A673 (cell line): Measurements from ENCODE around the gene BTNL2. TPM values are rescaled to one million over a fixed set of nuclear protein-coding genes. Genes with fewer than 3 reads are reported as not detected.

ENCODE experiments used
- BruUV-seq: library from RNA; stranded (reverse); fragments of 400-500 nt; replicated peaks from 2 replicates; lab custom pipeline; 2021; lab: Mats Ljungman, UMichigan
- CTCF ChIA-PET: fragments of 300-600 bp; sonication (Branson Sonifier 250); formaldehyde crosslinking; loops from one replicate; lab custom pipeline; 2022; ENCODE audit warnings: antibody characterized with exemption; lab: Charles Lee
- POLR2A ChIA-PET: fragments of 300-600 bp; sonication (Branson Sonifier 250); formaldehyde crosslinking; loops from one replicate; lab custom pipeline; 2022; ENCODE audit warnings: antibody characterized with exemption; ENCODE audit not compliant: low non-redundant PET; lab: Charles Lee
- DNase-seq: peaks from one replicate; pipeline ENCODE4 v3.0.0-alpha.2; 2015; ENCODE audit warnings: low spot score
- H3K27ac ChIP-seq: fragments of 200-600 bp; sonication (generic); 2 replicates; pipeline ENCODE4 v1.5.1; 2016; ENCODE audit warnings: mixed run types, low read depth, mild to moderate bottlenecking, mixed read lengths, antibody characterized with exemption, low read length; ENCODE audit not compliant: poor library complexity, severe bottlenecking
- H3K27me3 ChIP-seq: fragments of 200-600 bp; sonication (generic); replicated peaks from 2 replicates; pipeline ENCODE4 v1.6.1; 2017; ENCODE audit warnings: mixed run types, low read depth, mild to moderate bottlenecking, mixed read lengths, antibody characterized with exemption, low read length; ENCODE audit not compliant: insufficient read depth, poor library complexity
- H3K36me3 ChIP-seq: fragments of 200-600 bp; sonication (generic); 2 replicates; pipeline ENCODE4 v1.6.1; 2016; ENCODE audit warnings: mixed run types, mild to moderate bottlenecking, mixed read lengths, antibody characterized with exemption, low read length; ENCODE audit not compliant: insufficient read depth, poor library complexity, severe bottlenecking
- H3K4me1 ChIP-seq: fragments of 200-600 bp; sonication (generic); 2 replicates; pipeline ENCODE4 v1.6.1; 2017; ENCODE audit warnings: mixed run types, mild to moderate bottlenecking, mixed read lengths, antibody characterized with exemption, low read length; ENCODE audit not compliant: insufficient read depth, poor library complexity, severe bottlenecking
- H3K4me3 ChIP-seq: fragments of 200-600 bp; sonication (generic); 2 replicates; pipeline ENCODE4 v1.5.1; 2016; ENCODE audit warnings: low read depth, mixed run types, mild to moderate bottlenecking, mixed read lengths, low read length; ENCODE audit not compliant: poor library complexity, severe bottlenecking
- H3K9me3 ChIP-seq: fragments of 200-600 bp; sonication (generic); 2 replicates; pipeline ENCODE4 v1.6.1; 2016; ENCODE audit warnings: mixed run types, low read depth, mild to moderate bottlenecking, mixed read lengths, antibody characterized with exemption, low read length; ENCODE audit not compliant: poor library complexity, severe bottlenecking
- CTCF ChIP-seq: fragments of 300-800, 200-600 bp; sonication (generic); conservative IDR thresholded peaks from 2 replicates; pipeline ENCODE4 v1.5.1; 2017; ENCODE audit warnings: low read depth, mild to moderate bottlenecking, antibody characterized with exemption, low read length, moderate library complexity, mixed read lengths
- EZH2 ChIP-seq: fragments of 200-600 bp; sonication (generic); IDR thresholded peaks from 2 replicates; pipeline ENCODE4 v1.6.1; 2017; ENCODE audit warnings: borderline replicate concordance, low read depth, mild to moderate bottlenecking, mixed read lengths, antibody characterized with exemption, low read length; ENCODE audit not compliant: poor library complexity, severe bottlenecking
- intact Hi-C: fragments of 100-400 bp; cut with micrococcal nuclease; formaldehyde crosslinking; loops from one replicate; pipeline ENCODE4 v1.10.0; 2022; ENCODE audit not compliant: unreplicated experiment
- total RNA-seq: library from RNA; stranded (reverse); gene quantifications from 2 replicates; pipeline ENCODE4 v1.2.3, GENCODE V29; 2021

Gene BTNL2
- total RNA-seq, 1 experiment from 2014 or later: not detected

DNA sequence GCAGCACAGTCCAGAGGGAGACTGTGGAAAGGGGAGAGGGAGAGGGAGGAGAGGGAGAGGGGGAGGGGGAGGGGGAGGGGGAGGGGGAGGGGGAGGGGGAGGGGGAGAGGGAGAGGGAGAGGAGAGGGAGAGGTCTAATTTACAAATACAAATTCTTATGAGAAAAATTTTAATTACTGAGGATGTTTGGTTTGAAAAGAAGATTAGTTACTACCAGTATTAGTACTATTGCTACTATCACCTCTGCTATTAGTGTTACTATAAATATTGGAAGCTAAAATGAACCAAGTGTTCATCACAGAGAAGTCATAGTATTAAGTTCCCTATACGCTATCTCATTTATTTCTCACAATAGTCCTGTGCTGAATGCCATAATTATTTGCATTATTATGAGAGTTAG is 20.9 kb downstream of the BTNL2 start:
- DNase-seq: no peak
- H3K9me3 ChIP-seq: no peaks in the 10 kb centered on the region
- H3K4me3 ChIP-seq: no peak overlapping the region
- no peaks in the 10 kb centered on the region for H3K36me3 ChIP-seq
- POLR2A ChIA-PET: no interaction called here
- no peak for TF ChIP-seq EZH2
- no peak for TF ChIP-seq CTCF
- intact Hi-C loops: no loop called here
- no peaks in the 10 kb centered on the region for H3K27me3 ChIP-seq
- no peak overlapping the region for H3K27ac ChIP-seq
- BruUV-seq: no TSS peak
- CTCF ChIA-PET: no interaction called here
- H3K4me1 ChIP-seq: no peaks in the 10 kb centered on the region

DNA sequence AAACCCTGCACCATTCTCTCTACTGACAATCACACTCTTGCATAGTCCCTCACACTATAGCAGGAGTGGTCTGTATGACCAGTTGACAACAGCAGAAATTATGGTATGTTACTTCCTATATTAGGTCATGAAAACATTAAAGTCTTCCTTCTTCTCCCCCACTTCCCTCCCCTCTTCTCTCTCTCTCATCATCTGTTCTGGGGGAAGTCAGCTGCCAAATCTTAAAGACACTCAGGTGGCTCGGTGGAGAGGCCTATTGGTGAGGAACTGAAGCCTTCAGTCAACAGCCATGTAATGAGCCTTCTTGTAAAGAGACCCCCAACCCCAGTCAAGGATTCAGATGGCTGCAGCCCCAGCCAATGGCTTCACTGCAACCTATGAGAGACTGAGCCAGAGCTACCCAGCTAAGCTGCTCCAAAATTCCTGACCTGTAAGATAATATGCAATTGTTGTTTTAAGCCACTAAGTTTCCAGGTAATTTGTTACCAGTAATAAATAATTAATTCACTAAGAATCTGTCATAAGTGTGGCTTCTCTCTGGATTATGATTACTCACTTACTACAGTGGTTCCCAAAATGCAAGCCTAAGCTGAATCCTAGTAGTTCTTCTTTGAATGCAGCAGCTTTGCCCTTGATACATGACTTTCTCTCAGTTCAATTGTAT is 24.1 kb downstream of the BTNL2 start:
- Histone ChIP-seq H3K27ac (no peak overlapping the region), H3K4me3 (no peak overlapping the region), H3K9me3 (no peaks in the 10 kb centered on the region), H3K36me3 (no peaks in the 10 kb centered on the region), H3K4me1 (no peaks in the 10 kb centered on the region), H3K27me3 (no peaks in the 10 kb centered on the region)
- no peak for DNase-seq
- no TSS peak for BruUV-seq
- CTCF ChIA-PET: no interaction called here
- intact Hi-C loops: no loop called here
- POLR2A ChIA-PET: no interaction called here
- no peak for TF ChIP-seq CTCF
- no peak for TF ChIP-seq EZH2

GRCh38 chr6:32379545-32379944 is 27.4 kb downstream of the BTNL2 start:
- no peak overlapping the region for H3K27ac ChIP-seq
- no peak for DNase-seq
- no peaks in the 10 kb centered on the region for H3K36me3 ChIP-seq
- TF ChIP-seq EZH2 (no peak), CTCF (no peak)
- no TSS peak for BruUV-seq
- no peaks in the 10 kb centered on the region for H3K9me3 ChIP-seq
- POLR2A ChIA-PET: no interaction called here
- H3K4me1 ChIP-seq: no peaks in the 10 kb centered on the region
- intact Hi-C loops: no loop called here
- H3K27me3 ChIP-seq: no peaks in the 10 kb centered on the region
- no peak overlapping the region for H3K4me3 ChIP-seq
- CTCF ChIA-PET: no interaction called here
